ENCODE data around the gene RNPEP.
"Not testable (repeated sequence)": the region's sequence is repeated elsewhere in the genome, so short reads cannot be mapped to it uniquely, and the experiment has no call there.

Gene RNPEP

GRCh38 chr1:201982623-201983379, at the start of gene RNPEP:
Gene RNPEP, plus strand, starts transcription at chr1:201982648. Its CDS starts 19 bp downstream, at chr1:201982667.
- peak; percentile 45 for DNase-seq (ENCODE audit: low read depth)

GRCh38 chr1:201933840-201934430, 48.5 kb upstream of the RNPEP start:
- peak; percentile 39 for DNase-seq (ENCODE audit: low read depth)

- DNase-seq (ENCODE audit: low read depth) = peak; percentile 48
These were observed 44.7 kb upstream of the RNPEP start for GRCh38 chr1:201937624-201938213.

- DNase-seq (ENCODE audit: low read depth) = no peak
These were observed 43.9 kb upstream of the RNPEP start for GRCh38 chr1:201938440-201939035.

- DNase-seq (ENCODE audit: low read depth) = no peak
These were observed 43.3 kb upstream of the RNPEP start for GRCh38 chr1:201939148-201939547.

DNA sequence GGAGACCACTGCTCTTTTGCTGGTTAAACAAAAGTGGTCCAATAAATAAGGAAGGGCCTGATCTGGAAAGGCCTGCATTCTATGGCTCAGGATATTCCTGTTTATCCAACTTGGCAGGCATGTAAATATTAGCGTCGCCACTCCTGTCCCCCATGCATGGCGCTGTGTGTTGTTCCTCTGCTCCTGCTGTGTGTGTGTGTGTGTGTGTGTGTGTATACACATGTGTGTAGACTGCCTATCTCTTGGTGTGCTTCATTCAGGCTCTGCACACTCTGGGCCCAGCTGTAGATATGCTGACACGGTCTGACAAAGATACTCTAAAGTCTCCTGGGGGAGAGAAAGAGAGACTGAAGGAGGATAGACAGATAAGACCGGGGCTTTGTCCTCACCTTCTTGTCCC, 42.9 kb upstream of the RNPEP start:
- no peak for DNase-seq (ENCODE audit: low read depth)

- DNase-seq (ENCODE audit: low read depth) = not testable (repeated sequence)
These were observed 42.1 kb upstream of the RNPEP start for GRCh38 chr1:201940316-201940715.

DNA sequence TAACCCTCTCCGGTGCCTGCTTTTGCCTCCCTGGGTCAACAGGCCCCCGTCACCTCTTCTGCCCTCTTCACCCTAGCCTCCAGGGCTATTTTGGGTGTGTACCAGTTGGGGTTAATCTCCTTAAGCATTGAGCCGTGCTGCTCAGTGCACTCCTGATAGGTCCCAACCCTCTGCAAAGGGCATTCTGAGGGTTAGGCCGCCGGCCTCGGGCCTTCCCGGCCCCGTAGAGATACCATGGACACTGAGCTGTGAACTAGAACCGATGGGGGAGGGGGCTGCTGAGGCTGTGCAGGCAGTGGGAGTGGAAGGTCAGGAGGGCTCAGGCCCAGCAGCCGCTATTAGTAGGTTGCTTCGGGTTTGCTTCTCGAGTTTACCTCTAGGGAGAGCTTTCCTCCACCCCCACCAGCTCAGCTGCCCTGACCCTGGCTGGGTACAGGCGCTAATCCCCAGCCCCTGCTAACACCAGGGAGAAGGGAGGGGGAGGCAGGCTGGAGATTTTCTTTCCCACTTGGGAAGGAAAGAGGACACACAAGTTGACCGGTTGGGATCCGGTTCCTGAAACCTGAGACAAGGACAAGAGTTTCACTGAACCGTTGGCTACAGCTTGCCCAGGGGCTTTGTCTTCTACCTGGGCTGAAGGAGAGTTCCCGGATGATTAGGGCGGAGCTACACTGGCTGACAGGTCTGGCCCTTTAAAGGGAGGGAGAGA, 40.9 kb upstream of the RNPEP start:
- no peak for DNase-seq (ENCODE audit: low read depth)

DNA sequence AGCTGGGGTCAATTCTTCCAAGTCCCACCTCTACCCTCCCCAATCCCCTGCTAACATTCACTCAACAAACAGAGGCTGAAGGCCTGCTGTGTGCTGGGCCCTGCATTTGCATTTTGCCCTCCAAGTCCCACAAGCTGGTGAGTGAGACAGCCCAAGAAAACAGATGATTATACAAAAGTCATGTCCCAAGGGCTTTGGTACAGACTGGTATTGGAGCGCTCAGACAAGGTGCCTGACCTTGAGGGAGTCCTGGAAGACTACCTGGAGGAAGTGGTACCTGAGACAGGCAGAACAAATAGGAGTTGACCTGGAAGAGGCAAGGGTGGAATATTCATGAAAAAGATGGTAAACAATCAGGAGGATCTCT, 40.3 kb upstream of the RNPEP start:
- DNase-seq (ENCODE audit: low read depth) = no peak

- DNase-seq (ENCODE audit: low read depth) = no peak
These were observed 38.4 kb upstream of the RNPEP start for GRCh38 chr1:201944002-201944401.

DNA sequence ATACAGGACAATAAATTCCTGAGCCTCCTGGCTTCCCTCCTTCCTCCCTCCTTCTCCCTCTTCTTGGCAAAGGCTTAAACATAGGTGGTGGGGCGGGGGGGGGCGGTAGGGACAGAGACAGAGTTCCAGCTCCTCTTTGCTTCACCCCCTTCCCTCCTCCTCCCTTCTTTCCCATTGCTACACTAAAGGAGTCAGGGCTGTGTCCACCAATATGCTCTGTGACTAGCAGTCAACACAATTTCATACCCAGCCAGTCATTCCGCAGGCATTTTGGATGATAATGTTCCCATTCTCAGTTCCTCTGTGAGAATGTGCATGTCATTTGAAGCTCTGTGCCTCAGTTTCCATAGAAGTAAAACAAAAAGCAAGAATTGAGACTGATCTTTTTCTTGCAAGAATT, 37.8 kb upstream of the RNPEP start:
- no peak for DNase-seq (ENCODE audit: low read depth)

GRCh38 chr1:201945157-201945556, 37.3 kb upstream of the RNPEP start:
- no peak for DNase-seq (ENCODE audit: low read depth)

DNA sequence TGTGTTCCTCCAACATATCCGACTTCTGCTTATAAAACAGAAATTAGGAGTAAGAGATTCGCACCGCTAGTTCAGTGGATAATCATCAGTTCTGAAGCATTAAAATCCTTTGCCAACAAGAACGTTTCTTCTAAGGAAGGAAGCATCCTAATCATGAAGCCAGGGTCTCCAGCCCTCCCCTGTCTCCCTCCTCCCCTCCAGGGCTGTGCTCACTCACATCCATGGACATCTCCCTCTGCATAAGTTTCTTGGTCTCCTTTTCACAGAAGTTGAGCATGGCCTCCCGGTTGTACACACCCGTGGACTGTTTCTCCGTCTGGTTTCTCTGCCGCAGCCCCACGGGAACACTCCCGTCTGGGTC, 36.6 kb upstream of the RNPEP start:
- no peak for DNase-seq (ENCODE audit: low read depth)

GRCh38 chr1:201946224-201946908, 36.1 kb upstream of the RNPEP start, which contains the start of gene LMOD1:
Gene LMOD1, minus strand, starts transcription at chr1:201946548. Its CDS starts 208 bp downstream, at chr1:201946340.
- DNase-seq (ENCODE audit: low read depth) = peak; percentile 26

GRCh38 chr1:201947697-201948008, 34.8 kb upstream of the RNPEP start:
- DNase-seq (ENCODE audit: low read depth) = no peak

GRCh38 chr1:201949491-201949890, 33.0 kb upstream of the RNPEP start:
- DNase-seq (ENCODE audit: low read depth) = no peak

- DNase-seq (ENCODE audit: low read depth) = no peak
These were observed 28.0 kb upstream of the RNPEP start for GRCh38 chr1:201954263-201955008.

DNA sequence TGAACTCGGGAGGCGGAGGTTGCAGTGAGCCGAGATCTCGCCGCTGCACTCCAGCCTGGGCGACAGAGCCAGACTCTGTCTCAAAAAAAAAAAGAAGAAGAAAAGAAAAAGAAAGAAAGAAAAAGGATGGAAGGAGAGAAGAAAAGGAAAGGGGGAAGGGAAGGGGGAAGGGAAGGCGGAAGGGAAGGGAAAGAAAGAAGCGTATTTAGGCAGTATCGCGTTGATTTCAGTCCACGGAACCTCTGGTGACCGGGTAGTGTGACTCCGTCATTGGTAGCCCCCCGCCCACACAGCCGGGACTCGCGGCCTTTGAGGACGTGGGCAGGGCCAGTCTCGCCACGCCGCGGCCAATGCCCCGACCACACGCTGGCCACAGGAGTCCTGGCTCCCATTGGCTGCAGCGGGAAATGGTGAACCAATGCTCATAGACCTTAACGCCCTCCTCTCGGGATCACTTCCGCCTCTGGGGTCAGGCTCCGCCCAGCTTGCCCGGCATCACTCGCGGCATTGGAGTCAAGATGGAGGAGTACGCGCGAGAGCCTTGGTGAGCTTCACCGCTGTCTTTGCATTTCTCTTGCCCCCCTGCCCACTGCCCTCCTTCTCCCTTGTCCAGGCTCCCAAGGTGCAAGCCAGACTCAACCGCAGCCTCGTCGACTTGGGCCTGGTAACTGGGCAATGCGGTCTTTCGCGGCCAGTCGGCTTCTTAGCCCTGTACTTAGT, 27.3 kb upstream of the RNPEP start, which contains the start of gene TIMM17A:
TIMM17A (plus strand) TSS at position 495 of the 720 bp plus-strand sequence; CDS start at position 519, 24 bp downstream.
- peak; percentile 89 for DNase-seq (ENCODE audit: low read depth)

GRCh38 chr1:201955729-201956143, 26.7 kb upstream of the RNPEP start:
- no peak for DNase-seq (ENCODE audit: low read depth)

DNA sequence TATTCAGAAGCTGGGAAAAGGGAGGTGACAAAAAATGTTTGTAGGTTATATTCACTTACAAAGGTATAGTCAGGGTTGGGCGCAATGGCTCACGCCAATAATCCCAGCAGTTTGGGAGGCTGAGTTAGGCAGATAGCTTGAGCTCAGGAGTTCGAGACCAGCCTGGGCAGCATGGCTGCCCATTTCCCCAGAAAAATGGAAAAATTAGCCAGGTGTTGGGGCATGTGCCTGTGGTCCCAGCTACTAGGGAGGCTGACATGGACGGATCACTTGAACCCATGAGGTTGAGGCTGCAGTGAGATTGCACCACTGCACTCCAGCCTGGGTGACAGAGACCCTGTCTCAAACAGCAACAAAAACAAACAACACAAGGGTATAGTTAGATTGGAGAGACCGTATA, 24.1 kb upstream of the RNPEP start:
- DNase-seq (ENCODE audit: low read depth) = no peak
